Measurements from ENCODE around the gene IQCH. TPM values are rescaled to one million over a fixed set of nuclear protein-coding genes. Genes with fewer than 3 reads are reported as not detected.

Gene IQCH
- total and polyA plus RNA-seq, 7 donors, result 0.36 to 3.8 (median 1.4) TPM

- no peaks in the 10 kb centered on the region for H3K9me3 ChIP-seq
- DNase-seq, result no peak
- 71 to 89% methylated on average over 2 of the region's 2 CpGs for WGBS, 2 donors
- H3K4me3 ChIP-seq, result no peak overlapping the region
- H3K36me3 ChIP-seq, result no peaks in the 10 kb centered on the region
- no peak for TF ChIP-seq CTCF (IDR thresholded peaks at IDR 0.05)
- no peak for TF ChIP-seq POLR2AphosphoS5 (IDR thresholded peaks at IDR 0.05)
- TF ChIP-seq EP300 (IDR thresholded peaks at IDR 0.05), result no peak
- TF ChIP-seq POLR2A (IDR thresholded peaks at IDR 0.05), result no peak
- no peaks in the 10 kb centered on the region for H3K27me3 ChIP-seq
- intact Hi-C loops (cut with DNase I), result no loop called here
- H3K27ac ChIP-seq, result no peak overlapping the region
- no peaks in the 10 kb centered on the region for H3K4me1 ChIP-seq
Measured at GRCh38 chr15:67481680-67482079, 227.1 kb downstream of the IQCH start.

DNA sequence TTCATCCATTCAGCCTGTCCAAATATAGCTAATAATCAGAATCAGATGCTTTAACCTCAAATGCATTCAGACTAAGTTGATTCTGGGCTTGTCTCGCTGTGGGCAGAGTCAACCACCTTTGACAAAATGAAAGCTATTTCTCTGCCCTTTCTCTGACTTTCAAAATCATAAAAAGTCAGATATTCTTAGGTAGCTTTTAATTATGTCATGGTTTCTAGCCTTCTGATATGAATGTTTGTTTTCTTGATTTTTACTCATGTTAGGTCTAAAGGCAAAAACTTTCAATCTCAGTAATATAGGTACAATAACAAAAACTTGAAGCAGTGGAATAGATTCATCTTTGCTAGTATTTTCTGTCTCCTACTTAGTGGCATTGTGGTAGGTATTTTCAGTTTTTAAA, 241.0 kb downstream of the IQCH start:
- no peak for DNase-seq
- no peak overlapping the region for H3K27ac ChIP-seq
- H3K27me3 ChIP-seq, result no peaks in the 10 kb centered on the region
- WGBS, 2 donors, result 89 to 94% methylated on average over 1 of the region's 1 CpG
- no peaks in the 10 kb centered on the region for H3K36me3 ChIP-seq
- no peak for TF ChIP-seq EP300 (IDR thresholded peaks at IDR 0.05)
- TF ChIP-seq POLR2A (IDR thresholded peaks at IDR 0.05), result no peak
- TF ChIP-seq POLR2AphosphoS5 (IDR thresholded peaks at IDR 0.05), result no peak
- TF ChIP-seq CTCF (IDR thresholded peaks at IDR 0.05), result no peak
- H3K4me1 ChIP-seq, result no peaks in the 10 kb centered on the region
- no peaks in the 10 kb centered on the region for H3K9me3 ChIP-seq
- no peak overlapping the region for H3K4me3 ChIP-seq
- intact Hi-C loops (cut with DNase I), result no loop called here

GRCh38 chr15:67501177-67501835, 246.7 kb downstream of the IQCH start:
- intact Hi-C loops (cut with DNase I), result no loop called here
- no peak for DNase-seq
- no peaks in the 10 kb centered on the region for H3K9me3 ChIP-seq
- H3K4me1 ChIP-seq, result no peaks in the 10 kb centered on the region
- no peaks in the 10 kb centered on the region for H3K36me3 ChIP-seq
- TF ChIP-seq CTCF (IDR thresholded peaks at IDR 0.05) (peak in 2 of 4 experiments; percentile 9 to 15), EP300 (IDR thresholded peaks at IDR 0.05) (no peak)
- H3K27me3 ChIP-seq, result no peaks in the 10 kb centered on the region
- H3K27ac ChIP-seq, result no peak overlapping the region
- H3K4me3 ChIP-seq, result no peak overlapping the region
- 27 to 39% methylated on average over 2 of the region's 2 CpGs for WGBS, 2 donors

- WGBS, 2 donors, result 77 to 82% methylated on average over 13 of the region's 13 CpGs
- no peak for DNase-seq
- no peaks in the 10 kb centered on the region for H3K27me3 ChIP-seq
- TF ChIP-seq POLR2A (IDR thresholded peaks at IDR 0.05) (no peak), POLR2AphosphoS5 (IDR thresholded peaks at IDR 0.05) (no peak), CTCF (IDR thresholded peaks at IDR 0.05) (no peak), EP300 (IDR thresholded peaks at IDR 0.05) (no peak)
- no peak overlapping the region for H3K27ac ChIP-seq
- no peak overlapping the region for H3K4me3 ChIP-seq
- H3K4me1 ChIP-seq, result no peaks in the 10 kb centered on the region
- no peaks in the 10 kb centered on the region for H3K9me3 ChIP-seq
- intact Hi-C loops (cut with DNase I), result no loop called here
- no peaks in the 10 kb centered on the region for H3K36me3 ChIP-seq
Measured at GRCh38 chr15:67501836-67502461, 247.4 kb downstream of the IQCH start.

Measured in sigmoid colon (tissue), 7 donors.